GM21529 (cell line): ENCODE data around the gene CREB3.

Source experiments
- ATAC-seq: cut with Tn5 transposase; IDR thresholded peaks from one replicate; pipeline ENCODE4 v1.9.1; 2021; ENCODE audit not compliant: unreplicated experiment

Gene CREB3

DNA sequence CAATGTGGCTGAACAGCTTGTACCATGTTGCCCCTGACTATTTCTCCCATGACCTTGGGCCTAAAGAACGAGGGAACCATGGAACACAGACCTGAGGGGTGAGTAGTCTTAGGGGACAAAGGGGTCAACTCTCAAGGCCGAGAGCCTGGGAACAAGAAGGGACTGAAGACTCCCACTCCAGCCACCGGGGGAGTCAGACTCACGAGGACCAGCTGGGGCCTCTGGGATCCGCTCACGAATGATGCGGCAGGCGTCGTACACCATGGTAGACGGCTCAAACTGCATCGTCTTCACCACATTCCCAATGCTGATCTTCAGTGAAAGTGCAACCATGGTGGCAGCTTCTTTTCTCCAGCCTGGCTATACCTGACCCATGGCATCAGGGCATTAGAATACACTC lies 7.1 kb upstream of the CREB3 start:
- no peak for ATAC-seq

DNA sequence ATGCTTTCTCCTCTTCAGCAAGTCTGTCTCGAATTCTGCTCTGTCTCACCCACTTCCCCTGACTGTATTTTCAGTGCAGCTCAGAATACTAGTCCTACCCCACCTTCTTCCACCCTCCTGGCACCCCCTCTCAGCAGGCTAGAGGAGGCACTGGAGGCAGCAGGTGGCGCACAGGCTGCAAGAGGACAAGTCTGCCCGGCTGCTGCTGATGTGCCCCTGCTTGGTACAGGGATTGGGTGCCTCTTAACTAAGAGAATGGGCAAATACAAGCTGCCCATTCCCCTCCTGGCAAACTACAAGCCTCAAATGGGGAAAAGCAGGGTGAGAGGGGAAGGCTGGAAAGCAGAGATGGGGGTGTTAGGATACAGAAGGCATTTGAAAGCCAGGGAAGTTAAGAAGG lies 5.5 kb upstream of the CREB3 start:
- ATAC-seq = peak; percentile 33

DNA sequence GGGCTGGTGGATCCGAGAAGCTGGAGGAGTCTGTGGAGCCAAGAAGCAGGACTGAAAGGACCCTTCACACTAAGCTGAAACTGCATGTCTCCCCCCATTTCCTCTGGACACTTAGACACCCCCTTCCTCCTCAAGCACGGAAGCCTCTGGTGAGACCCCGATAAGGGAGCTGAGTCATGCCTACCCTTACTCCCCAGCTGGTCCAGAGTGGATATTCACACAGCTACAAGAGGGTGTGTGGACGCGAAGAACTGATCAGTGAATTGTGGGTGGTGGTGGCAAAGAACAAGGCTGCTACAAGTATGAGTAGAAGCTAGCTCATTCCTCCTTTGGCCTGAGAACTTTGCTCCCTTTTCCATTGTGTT lies 4.8 kb upstream of the CREB3 start:
- no peak for ATAC-seq

DNA sequence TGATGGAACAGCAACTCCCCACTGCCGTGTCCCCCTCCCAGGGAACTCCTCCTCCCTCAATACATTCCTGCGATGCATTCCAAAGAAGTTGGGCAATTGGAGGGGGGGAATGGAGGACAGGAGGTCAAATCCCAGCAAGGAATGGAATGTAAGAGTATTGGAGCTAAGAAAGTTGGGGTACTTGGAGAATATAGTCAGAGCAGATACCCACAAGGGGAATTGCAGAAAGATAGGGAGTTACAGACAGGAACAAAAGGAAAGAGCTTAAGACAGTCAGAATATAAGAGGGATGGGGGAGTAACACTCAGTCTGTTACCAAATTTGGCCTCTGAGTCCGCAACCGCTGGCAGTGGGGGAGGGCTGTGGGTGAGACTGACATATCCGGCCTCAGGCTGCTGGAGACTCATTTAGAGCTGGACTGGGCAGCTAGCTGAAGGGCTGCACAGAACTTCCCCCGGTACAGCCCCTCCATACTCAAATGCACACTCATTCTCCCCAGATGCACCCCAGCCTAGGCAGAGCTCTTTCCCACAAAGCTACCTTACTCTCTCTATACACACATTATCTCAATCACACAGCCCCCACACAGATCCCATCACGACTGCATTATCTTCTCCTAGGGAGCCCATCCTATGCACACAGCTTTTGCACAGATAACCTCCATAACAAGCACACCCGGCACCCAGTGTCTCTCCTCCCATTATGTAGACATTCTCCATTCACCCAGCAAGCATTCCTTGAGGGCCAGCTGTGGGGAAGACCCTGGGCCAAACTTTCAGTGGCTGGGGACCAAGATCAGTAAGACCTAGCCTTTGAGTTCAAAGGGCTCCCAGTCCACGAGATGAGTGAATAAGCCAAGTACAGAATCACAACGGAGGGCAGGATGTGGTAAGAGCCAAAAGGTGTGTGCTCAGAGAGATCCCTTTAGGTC lies 4.2 kb upstream of the CREB3 start:
- no peak for ATAC-seq

DNA sequence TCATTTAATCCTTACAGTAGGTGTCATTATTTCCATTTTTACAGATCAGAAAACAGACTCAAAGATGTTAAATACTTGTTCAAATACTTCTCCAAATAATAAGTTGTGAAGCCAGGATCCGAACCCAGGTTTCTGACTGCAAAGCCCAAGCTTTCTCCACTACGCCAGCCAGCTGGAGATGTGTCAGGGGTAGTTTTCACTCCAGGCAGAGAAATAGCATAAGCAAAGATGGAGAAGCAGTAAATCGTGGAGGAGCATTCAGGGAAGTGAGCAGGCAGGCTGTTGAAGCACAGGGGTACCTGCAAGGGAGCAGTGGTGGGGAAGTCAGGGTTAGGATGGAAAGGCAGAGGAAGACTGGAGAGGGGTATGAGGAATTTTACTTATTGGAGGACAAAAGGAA lies 3.4 kb upstream of the CREB3 start:
- ATAC-seq = no peak

DNA sequence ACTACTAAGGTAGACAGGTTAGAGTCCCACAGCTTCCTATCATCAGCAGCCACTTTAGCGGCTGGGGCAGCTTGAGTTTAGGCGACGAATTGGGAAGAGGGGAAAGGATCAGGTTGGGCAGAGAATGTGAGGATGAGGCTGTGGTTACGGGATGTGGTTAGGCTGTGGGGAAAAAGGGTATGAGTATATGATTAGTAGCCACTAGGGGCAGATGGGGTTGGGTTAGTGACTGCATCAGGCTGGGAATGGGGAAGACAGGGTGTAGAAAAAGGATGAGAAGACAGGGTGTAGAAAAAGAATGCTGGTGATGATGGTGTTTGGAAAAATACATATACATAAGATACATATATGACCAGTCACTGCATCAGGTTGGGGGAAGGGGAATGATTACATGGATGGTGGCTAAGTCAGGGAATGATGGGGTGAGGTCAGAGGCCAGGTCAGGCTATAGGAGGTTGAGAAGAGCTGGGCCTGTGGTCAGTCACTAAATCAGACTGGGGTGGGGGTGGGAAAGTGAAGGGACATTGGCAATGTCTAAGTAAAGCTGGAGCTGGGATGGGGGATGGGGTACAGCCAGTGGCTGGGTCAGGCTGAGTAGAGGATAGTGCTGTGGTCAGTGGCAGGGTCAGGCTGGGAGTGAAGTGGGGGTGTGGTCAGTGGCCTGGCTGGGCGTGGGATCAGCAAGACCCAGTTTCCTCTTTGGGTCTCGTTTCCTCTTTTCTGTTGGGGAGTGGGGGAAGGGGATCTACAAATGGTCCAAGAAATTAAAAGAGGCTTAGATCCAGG lies 2.6 kb upstream of the CREB3 start:
- no peak for ATAC-seq

DNA sequence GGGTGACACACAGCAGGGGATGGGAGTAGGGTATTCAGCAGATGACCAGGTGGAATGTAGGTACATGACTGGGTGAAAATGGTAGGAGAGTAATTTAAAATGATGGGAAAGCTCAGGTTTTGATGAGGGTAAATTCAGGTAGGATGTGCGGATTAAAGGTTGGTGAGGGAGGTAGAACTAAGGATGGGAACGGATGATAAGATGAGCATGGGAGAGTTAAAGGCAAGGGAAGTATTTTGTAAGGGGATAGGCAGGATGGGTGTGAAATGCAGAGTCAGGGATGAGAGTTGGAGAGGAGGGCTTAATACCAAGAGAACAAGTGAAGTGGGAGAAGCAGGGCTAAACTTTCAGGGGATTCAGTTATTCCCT lies 2.0 kb upstream of the CREB3 start:
- no peak for ATAC-seq

DNA sequence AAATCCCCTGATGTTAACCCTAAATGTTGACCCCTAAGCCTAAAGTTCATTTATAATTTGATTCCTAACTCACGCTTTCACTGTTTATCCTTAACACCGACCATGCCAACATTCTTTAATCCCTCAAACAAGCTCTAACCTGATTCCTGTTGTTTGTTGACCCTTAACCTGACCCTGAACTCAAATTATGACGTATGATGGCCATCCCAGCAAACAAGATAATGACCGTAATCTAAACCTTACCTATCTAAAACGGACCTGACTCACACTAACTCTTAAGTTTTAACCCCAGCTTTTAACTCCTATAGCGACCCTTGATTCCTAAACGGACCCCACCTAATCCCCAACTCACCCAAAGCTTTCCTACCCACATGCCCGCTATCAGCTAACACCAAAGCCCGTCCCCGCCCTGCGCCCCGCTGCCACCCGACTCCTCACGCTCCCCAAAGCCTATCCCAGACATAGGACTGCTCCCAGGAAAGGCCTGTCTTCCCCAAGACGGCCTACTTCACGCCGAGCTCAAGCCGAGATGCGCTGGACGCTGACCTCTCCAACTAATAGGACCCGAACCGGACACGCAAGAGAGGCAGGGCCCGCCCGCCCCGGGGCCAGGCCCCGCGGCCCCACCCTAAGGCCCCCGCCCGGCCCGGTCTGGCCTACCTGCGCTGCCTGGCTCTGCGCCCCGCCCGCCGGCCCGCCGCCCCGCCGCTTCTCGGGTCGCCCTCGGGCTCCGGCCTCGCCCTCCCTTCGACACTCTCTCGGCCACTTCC lies 866 bp upstream of the CREB3 start:
- ATAC-seq = no peak

DNA sequence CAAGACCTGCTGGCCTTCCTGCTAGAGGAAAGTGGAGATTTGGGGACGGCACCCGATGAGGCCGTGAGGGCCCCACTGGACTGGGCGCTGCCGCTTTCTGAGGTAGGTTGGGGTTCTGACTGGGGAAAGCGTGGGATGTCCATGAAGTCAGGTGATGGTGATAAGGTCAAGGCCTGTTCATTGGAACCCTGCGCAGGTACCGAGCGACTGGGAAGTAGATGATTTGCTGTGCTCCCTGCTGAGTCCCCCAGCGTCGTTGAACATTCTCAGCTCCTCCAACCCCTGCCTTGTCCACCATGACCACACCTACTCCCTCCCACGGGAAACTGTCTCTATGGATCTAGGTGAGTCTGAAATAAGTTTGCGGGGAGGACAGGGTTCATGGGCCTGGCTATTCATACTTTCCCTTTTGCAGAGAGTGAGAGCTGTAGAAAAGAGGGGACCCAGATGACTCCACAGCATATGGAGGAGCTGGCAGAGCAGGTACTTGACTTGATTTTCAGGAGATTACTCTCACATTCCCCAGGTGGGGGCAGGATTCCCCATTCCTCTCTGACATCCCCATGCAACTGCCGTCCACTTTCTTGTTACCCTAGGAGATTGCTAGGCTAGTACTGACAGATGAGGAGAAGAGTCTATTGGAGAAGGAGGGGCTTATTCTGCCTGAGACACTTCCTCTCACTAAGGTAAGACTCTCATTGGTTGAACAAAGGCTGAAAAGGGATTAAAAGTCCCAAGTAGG lies 505 bp downstream of the CREB3 start:
- peak; percentile 3 for ATAC-seq

DNA sequence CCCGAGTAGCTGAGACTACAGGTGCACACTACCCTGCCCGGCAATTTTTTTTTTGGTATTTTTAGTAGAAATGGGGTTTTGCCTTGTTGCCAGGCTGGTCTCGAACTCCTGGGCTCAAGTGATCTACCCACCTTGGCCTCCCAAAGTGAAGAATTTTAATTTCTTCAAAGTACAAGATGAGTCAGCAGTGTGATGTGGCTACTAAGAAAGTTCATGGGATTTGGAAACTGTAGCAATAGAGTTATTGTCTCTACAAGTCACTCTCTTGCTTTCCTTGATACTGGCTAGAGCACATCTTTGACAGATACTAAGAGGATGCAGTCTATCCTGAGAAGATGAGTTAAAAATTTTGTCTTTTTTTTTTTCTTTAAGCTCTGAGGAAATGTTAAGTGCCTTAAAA lies 1.6 kb downstream of the CREB3 start:
- no peak for ATAC-seq

DNA sequence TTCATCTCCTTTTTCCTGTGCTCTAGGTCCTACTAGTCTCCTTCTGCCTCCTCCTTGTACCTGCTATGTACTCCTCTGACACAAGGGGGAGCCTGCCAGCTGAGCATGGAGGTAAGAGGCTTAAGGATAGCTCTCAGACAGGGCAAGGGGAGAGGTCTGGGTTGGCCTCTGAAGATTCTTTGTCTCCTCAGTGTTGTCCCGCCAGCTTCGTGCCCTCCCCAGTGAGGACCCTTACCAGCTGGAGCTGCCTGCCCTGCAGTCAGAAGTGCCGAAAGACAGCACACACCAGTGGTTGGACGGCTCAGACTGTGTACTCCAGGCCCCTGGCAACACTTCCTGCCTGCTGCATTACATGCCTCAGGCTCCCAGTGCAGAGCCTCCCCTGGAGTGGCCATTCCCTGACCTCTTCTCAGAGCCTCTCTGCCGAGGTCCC lies 3.8 kb downstream of the CREB3 start:
- no peak for ATAC-seq

DNA sequence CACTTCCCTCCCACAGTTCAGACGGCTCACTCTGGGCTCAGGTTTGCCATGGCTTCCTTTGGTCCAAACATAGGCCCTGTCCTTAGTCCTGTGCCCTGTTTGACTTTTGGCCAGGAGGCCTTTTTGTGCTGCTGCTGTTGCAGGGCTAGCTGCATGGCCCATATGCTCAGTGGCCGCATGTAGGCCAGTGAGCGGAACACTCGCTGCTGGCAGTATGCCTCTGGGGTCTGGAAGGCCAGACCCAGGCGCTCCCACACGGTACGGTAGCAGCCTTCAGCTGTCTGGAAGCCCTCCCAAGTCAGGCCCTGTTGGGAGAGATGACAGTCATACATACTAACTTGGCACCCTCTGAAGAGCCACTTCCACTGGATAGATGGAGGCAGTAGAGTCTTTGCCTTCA lies 4.7 kb downstream of the CREB3 start:
- no peak for ATAC-seq

DNA sequence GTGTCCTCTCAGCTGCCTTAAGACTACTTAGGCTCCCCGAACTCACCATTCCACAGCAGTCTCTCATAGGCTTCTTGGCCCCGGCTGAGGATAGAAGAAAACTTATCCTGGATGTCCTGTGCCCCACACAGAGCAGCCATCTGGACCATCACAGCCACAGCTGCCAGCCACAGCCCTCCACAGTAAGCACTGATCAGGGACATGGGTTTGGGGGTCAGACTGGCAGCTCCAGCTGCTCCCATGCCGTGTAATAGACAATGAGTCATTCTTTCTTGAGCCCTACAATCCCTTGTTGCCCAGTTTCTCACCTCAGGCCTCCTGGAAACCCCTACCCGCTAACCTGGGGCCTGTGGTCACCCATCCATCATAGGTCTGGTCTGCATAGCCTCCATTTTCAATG lies 5.7 kb downstream of the CREB3 start:
- no peak for ATAC-seq

DNA sequence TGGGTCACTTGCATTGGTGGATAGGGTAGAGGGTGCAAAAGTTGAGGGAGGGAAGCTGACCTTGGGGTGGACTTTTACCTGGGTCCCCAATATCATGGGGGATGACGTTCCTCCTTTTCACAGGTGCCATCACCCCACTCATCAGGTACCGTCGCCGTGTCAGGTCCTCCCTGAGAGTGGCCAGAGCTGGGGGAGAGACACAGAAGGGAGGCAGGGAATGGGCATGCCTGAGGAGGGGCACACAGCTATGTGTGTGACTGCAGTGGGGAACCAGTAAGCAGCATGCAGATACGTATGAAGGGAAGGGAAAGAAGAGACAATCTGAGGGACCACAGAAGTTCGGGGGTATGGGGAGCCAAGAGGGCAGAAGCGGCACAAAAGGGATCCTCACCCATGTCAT lies 6.5 kb downstream of the CREB3 start:
- ATAC-seq = no peak

DNA sequence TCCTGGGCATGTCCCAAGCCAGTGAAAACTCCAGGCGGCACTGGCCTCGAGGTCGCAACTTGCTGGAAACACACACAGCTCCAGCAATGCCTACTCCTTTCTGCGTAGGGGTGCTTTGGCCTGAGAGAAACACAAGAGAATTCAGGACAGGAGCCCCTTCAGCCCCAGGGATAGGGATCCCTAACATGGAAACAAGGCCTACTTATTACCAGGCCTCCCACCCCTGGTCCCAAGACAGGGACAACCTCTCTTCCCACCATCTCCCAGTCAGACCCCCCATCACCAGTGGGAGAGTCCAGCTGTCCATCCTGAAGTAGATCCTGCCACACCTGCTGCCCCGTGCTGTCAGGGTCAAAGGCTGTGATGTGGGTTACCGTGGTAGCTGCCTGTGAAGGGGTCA lies 7.8 kb downstream of the CREB3 start:
- ATAC-seq = no peak

DNA sequence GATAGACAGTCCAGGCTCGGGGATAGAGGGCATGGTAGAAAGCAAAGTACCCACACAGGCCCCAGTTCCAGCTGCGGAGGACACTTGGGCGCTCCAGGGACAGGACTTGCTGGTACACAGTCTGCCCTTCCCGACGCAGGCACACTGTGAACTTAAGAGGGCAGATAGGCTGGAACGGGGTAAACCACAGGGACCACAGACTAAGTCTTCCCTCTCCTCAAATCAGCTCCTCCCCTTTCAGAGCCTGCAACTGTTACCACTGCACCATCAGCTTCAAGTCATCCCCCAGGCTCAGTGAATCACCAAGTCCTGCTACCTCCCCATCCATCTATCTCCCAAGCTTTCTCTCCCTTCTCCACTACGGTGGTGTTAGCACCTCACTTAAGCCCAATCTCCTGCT lies 9.3 kb downstream of the CREB3 start:
- ATAC-seq = no peak

DNA sequence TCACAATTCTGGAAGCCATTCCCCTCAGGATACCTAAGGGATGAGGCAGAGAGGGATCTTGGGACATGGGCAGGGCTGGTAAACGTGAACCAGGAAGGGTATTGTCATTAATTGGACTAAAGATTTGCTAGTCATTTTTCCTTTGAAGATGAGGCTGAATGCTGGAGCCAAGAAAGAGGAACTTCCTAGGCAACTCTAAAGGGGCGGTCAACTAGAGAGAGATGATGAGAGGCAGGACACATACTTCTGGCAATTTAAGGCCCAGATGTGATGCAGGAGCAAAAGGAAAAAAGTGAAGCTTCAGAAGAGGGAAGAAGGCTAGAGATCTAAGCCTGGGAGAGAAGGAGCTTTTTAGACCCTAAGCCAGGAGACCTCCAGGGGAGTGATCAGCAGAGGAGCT lies 11.0 kb downstream of the CREB3 start:
- ATAC-seq = no peak

DNA sequence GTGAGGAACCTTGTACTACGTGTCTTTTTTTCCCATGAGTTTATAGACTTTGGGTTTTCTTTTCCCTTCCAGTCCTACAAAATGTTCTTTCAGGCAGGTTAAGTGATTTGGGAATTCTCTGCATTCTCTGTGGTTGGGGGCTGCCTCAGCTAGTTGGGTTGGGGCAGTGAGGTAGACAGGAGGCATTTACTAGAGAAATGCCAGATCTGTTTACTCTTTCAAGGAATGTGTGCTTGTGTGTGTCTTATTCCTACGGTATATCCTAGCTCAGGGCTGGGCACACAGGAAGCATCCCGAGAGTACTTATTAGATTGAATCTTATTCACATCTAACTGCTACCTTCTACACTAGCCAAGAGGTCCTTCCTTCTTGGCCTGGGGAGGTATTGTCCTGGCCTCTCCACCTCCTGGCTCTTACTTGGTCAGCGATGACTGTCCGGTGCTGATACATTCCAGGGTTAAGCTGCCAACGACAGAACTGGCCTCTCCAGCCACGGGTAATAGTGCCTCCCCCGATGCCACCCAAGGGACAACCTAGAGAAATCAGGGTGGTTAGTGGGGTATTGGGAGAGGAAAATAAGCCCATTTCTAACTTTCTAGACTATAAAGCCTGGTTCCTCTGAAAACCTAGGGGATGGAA lies 11.5 kb downstream of the CREB3 start:
- ATAC-seq = no peak

DNA sequence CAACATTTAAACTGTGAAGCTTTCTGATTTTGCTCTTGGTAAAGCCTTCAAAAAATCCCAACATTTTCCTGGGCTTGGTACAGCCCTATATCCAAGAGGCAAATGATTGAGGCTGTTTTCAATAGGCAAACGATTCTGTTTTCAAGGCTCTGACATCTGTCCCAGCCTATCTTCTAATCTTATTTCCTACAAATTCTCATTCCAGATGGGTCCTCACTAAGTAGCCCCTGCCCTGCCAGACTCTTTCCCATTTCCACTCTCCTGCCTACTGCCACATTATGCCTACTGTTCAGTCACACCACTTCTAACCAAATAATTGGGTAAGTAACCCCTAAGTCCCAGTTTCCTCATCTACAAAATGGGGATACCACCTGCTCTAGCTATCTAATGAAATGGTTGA lies 13.1 kb downstream of the CREB3 start:
- ATAC-seq = no peak

DNA sequence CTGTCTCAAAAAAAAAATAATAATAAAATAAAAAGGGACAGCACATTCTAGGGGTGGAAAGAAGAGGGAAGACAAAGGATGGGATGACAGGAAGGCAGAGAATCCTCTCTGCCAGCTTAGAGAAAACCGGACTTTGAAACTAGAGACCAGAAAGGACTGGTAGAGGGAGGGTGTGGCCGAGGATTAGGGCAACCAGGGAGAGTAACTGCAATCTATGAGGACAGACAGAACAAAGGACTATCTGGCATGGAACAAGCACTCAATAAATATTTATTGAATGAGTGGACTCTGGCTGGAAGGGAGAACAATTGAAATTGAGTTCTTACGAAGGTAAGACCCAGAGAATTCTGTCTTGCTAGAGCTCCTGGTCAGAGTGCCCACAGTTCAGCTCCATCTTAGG lies 14.1 kb downstream of the CREB3 start:
- ATAC-seq = no peak
